Neural cell (in vitro differentiated cells): ENCODE data around the gene RAB4B. TPM values are rescaled to one million over a fixed set of nuclear protein-coding genes. Genes with fewer than 3 reads are reported as not detected.

Experiments
- H2AFZ ChIP-seq: fragments of 200-600, 300-800 bp; sonication (generic), shearing (Covaris generic); 2 replicates; pipeline ENCODE4 v1.6.0; 2014; ENCODE audit warnings: low read depth, mild to moderate bottlenecking, antibody characterized with exemption, low read length, moderate library complexity
- H3F3A ChIP-seq: fragments of 200-600 bp; shearing (Covaris generic); 2 replicates; pipeline ENCODE4 v1.6.1; 2016; ENCODE audit warnings: mild to moderate bottlenecking, moderate library complexity, mixed read lengths, antibody characterized with exemption, low read length; ENCODE audit not compliant: insufficient read depth, poor library complexity, severe bottlenecking
- H3K27ac ChIP-seq: fragments of 200-600, 300-800 bp; sonication (generic), shearing (Covaris generic); 2 replicates; pipeline ENCODE4 v1.5.1; 2014; ENCODE audit warnings: mild to moderate bottlenecking, low read length, moderate library complexity
- H3K27me3 ChIP-seq: fragments of 300-800, 200-600 bp; sonication (generic), shearing (Covaris generic); 2 replicates; pipeline ENCODE4 v1.6.0; 2014; ENCODE audit warnings: mild to moderate bottlenecking, low read depth, low read length, moderate library complexity; ENCODE audit not compliant: insufficient read depth
- H3K36me3 ChIP-seq: fragments of 300-800, 200-600 bp; sonication (generic), shearing (Covaris generic); 2 replicates; pipeline ENCODE4 v1.5.1; 2014; ENCODE audit warnings: mild to moderate bottlenecking, antibody characterized with exemption, low read length, moderate library complexity; ENCODE audit not compliant: insufficient read depth
- H3K4me2 ChIP-seq: fragments of 300-800, 200-600 bp; sonication (generic), shearing (Covaris generic); 2 replicates; pipeline ENCODE4 v1.6.0; 2014; ENCODE audit warnings: mild to moderate bottlenecking, low read length
- H3K4me3 ChIP-seq: fragments of 300-800, 200-600 bp; sonication (generic), shearing (Covaris generic); 2 replicates; pipeline ENCODE4 v1.5.1; 2014; ENCODE audit warnings: mild to moderate bottlenecking, low read length, moderate library complexity
- H3K79me2 ChIP-seq: fragments of 200-600 bp; shearing (Covaris generic); replicated peaks from 2 replicates; pipeline ENCODE4 v1.6.0; 2014; ENCODE audit warnings: mild to moderate bottlenecking, low read length, moderate library complexity; ENCODE audit not compliant: insufficient read depth
- H3K9ac ChIP-seq: fragments of 300-800, 200-600 bp; sonication (generic), shearing (Covaris generic); 2 replicates; pipeline ENCODE4 v1.6.1; 2016; ENCODE audit warnings: mild to moderate bottlenecking, low read length, mixed read lengths
- H3K9me2 ChIP-seq: fragments of 200-600 bp; shearing (Covaris generic); 2 replicates; pipeline ENCODE4 v1.6.1; 2016; ENCODE audit warnings: mild to moderate bottlenecking, low read length, mixed read lengths; ENCODE audit not compliant: insufficient read depth
- H3K9me3 ChIP-seq: fragments of 200-600, 300-800 bp; sonication (generic), shearing (Covaris generic); 2 replicates; pipeline ENCODE4 v1.6.1; 2016; ENCODE audit warnings: mild to moderate bottlenecking, mixed run types, low read length, moderate library complexity, mixed read lengths
- H4K20me1 ChIP-seq: fragments of 200-600 bp; shearing (Covaris generic); 2 replicates; pipeline ENCODE4 v1.6.1; 2016; ENCODE audit warnings: mild to moderate bottlenecking, mixed run types; ENCODE audit not compliant: insufficient read depth
- EP300 ChIP-seq: fragments of 450-650 bp; conservative IDR thresholded peaks from 2 replicates; pipeline ENCODE4 v1.6.1; 2014; ENCODE audit warnings: antibody characterized with exemption, mild to moderate bottlenecking, moderate library complexity; ENCODE audit not compliant: poor library complexity, severe bottlenecking
- EZH2 ChIP-seq: fragments of 200-600, 300-800 bp; shearing (Covaris generic), sonication (generic); IDR thresholded peaks from 2 replicates; pipeline ENCODE4 v1.6.1; 2014; ENCODE audit warnings: antibody characterized with exemption, low read length, borderline replicate concordance, mild to moderate bottlenecking; ENCODE audit not compliant: insufficient read depth, poor library complexity, severe bottlenecking
- MXI1 ChIP-seq: fragments of 450-650 bp; conservative IDR thresholded peaks from 2 replicates; pipeline ENCODE4 v1.6.1; 2014; ENCODE audit warnings: antibody characterized with exemption, mild to moderate bottlenecking; ENCODE audit not compliant: poor library complexity, severe bottlenecking
- POLR2AphosphoS5 ChIP-seq: IDR thresholded peaks from 2 replicates; pipeline ENCODE4 v1.6.1; 2012
- RAD21 ChIP-seq: fragments of 450-650 bp; conservative IDR thresholded peaks from 2 replicates; pipeline ENCODE4 v1.6.1; 2014; ENCODE audit warnings: antibody characterized with exemption, mild to moderate bottlenecking, moderate library complexity
- REST ChIP-seq: IDR thresholded peaks from 2 replicates; pipeline ENCODE4 v1.6.1; 2012; ENCODE audit warnings: borderline replicate concordance
- SMC3 ChIP-seq: fragments of 450-650 bp; conservative IDR thresholded peaks from 2 replicates; pipeline ENCODE4 v1.6.1; 2014; ENCODE audit warnings: antibody characterized with exemption, mild to moderate bottlenecking, moderate library complexity; ENCODE audit not compliant: poor library complexity
- TAF1 ChIP-seq: IDR thresholded peaks from 2 replicates; pipeline ENCODE4 v1.6.1; 2012; ENCODE audit warnings: low read depth
- polyA plus RNA-seq: library from polyadenylated mRNA; depleted of rRNA; stranded (reverse); fragments of >200 nt; gene quantifications from 2 replicates; pipeline ENCODE4 v1.2.3, GENCODE V29; 2014
- TF ChIP-seq, protein P1 (sequence below): fragments of 450-650 bp; IDR thresholded peaks from 2 replicates; pipeline ENCODE4 v1.5.1; 2014; ENCODE audit warnings: antibody characterized with exemption, mild to moderate bottlenecking, moderate library complexity; ENCODE audit not compliant: poor library complexity, severe bottlenecking

The RAB4B gene
- polyA plus RNA-seq, 1 donor from 2014 or later = 66.0 TPM

DNA sequence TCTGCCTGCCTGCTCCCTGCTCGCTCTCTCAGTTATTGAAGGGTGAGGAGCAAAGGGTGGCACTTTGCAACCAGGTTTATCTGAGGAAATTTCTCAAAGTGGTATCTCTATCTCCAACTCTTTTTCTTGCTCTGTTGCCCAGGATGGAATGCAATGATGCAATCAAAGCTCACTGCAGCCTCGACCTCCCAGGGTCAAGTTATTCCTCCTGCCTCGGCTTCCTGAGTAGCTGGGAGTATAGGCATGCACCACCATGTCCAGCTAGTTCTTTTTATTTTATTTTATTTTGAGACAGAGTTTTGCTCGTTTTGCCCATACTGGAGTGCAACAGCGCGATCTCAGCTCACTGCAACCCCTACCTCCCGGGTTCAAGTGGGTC lies 32.7 kb upstream of the RAB4B start:
- Histone ChIP-seq H3K4me2 (no peak overlapping the region), H3K9ac (no peak overlapping the region), H3K9me2 (no peaks in the 10 kb centered on the region), H3F3A (no peaks in the 10 kb centered on the region), H3K27me3 (no peaks in the 10 kb centered on the region), H3K27ac (no peak overlapping the region), H2AFZ (no peak overlapping the region), H3K9me3 (no peaks in the 10 kb centered on the region), H3K79me2 (peaks cover 9% of the 10 kb centered on the region), H3K4me3 (no peak overlapping the region), H4K20me1 (no peaks in the 10 kb centered on the region), H3K36me3 (no peaks in the 10 kb centered on the region)
- no peak for TF ChIP-seq EP300
- TF ChIP-seq, protein P1, sequence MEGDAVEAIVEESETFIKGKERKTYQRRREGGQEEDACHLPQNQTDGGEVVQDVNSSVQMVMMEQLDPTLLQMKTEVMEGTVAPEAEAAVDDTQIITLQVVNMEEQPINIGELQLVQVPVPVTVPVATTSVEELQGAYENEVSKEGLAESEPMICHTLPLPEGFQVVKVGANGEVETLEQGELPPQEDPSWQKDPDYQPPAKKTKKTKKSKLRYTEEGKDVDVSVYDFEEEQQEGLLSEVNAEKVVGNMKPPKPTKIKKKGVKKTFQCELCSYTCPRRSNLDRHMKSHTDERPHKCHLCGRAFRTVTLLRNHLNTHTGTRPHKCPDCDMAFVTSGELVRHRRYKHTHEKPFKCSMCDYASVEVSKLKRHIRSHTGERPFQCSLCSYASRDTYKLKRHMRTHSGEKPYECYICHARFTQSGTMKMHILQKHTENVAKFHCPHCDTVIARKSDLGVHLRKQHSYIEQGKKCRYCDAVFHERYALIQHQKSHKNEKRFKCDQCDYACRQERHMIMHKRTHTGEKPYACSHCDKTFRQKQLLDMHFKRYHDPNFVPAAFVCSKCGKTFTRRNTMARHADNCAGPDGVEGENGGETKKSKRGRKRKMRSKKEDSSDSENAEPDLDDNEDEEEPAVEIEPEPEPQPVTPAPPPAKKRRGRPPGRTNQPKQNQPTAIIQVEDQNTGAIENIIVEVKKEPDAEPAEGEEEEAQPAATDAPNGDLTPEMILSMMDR = no peak
- TF ChIP-seq TAF1 = no peak
- no peak for TF ChIP-seq REST
- no peak for TF ChIP-seq MXI1
- no peak for TF ChIP-seq RAD21
- no peak for TF ChIP-seq SMC3
- no peak for TF ChIP-seq POLR2AphosphoS5
- no peak for TF ChIP-seq EZH2

GRCh38 chr19:40747536-40747935 lies 30.5 kb upstream of the RAB4B start:
- no peaks in the 10 kb centered on the region for H3K9me3 ChIP-seq
- H3K9ac ChIP-seq = no peak overlapping the region
- no peaks in the 10 kb centered on the region for H3F3A ChIP-seq
- TF ChIP-seq MXI1 (no peak), REST (no peak)
- TF ChIP-seq, protein P1 = no peak
- H3K9me2 ChIP-seq = no peaks in the 10 kb centered on the region
- H3K4me3 ChIP-seq = no peak overlapping the region
- no peaks in the 10 kb centered on the region for H4K20me1 ChIP-seq
- no peak overlapping the region for H3K27ac ChIP-seq
- no peak overlapping the region for H3K4me2 ChIP-seq
- no peaks in the 10 kb centered on the region for H3K27me3 ChIP-seq
- peaks cover 19% of the 10 kb centered on the region for H3K79me2 ChIP-seq
- no peaks in the 10 kb centered on the region for H3K36me3 ChIP-seq
- no peak overlapping the region for H2AFZ ChIP-seq
